Measurements from ENCODE around the gene NAALADL2.
"Not testable (repeated sequence)": the region's sequence is repeated elsewhere in the genome, so short reads cannot be mapped to it uniquely, and the experiment has no call there.

Gene NAALADL2

DNA sequence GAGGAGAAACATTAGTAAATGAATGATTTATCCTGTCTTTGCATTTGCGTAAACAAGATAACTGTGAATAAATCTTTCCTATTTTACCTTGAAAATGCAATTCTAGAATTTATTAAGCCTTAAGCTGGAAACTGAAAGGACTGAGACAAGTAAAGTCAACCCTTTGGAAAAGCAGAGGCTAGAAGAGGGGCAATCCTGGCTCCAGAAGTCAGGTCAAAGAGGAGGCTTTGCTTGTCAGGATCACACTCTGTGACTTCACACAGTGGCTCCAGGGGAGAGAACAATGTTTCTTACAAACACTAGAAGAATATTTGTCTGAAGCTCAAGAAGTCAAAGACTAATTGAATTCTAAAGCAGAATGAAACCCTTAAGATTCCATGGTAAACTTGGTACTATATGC, 530.4 kb downstream of the NAALADL2 start:
- DNase-seq = no peak

GRCh38 chr3:175391601-175392000, 532.5 kb downstream of the NAALADL2 start:
- DNase-seq = no peak

- no peak for DNase-seq
Observed at GRCh38 chr3:175392653-175393052, 533.5 kb downstream of the NAALADL2 start.

DNA sequence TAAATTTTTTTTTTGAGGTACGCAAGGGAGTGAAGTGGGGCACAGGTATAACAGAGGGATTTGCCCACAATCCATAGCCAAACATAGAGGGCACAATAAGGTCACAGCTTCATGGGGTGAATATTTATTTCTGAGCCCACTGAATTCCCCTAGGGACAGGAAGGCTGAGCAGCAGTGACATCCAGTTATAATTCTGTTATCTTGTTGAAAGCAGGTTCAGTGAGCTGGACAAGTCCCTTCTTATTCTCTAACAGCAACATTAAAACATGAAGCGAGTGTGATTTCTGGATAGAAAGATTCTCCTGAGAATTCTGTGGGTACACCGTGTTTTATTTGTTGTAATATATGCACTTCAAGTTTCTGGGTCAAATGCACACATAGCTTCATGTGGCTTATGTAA, 538.2 kb downstream of the NAALADL2 start:
- no peak for DNase-seq

DNA sequence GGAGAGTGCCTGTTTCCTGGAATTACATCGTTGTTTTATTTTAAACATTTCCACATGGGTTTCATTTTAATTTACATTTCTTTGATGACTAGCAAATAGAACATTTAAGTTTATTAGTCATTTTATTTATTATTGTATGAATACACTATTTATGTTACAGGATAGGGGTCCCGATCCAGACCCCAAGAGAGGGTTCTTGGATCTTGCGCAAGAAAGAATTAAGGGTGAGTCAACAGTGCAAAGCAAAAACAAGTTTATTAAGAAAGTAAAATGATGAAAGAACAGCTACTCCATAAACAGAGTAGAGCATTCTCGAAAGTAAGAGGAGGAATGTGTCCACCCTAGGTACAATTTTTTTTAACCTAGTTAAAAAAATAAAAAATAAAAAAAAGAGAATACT, 539.5 kb downstream of the NAALADL2 start:
- no peak for DNase-seq

GRCh38 chr3:175399156-175399840, 540.2 kb downstream of the NAALADL2 start:
- no peak for DNase-seq

DNA sequence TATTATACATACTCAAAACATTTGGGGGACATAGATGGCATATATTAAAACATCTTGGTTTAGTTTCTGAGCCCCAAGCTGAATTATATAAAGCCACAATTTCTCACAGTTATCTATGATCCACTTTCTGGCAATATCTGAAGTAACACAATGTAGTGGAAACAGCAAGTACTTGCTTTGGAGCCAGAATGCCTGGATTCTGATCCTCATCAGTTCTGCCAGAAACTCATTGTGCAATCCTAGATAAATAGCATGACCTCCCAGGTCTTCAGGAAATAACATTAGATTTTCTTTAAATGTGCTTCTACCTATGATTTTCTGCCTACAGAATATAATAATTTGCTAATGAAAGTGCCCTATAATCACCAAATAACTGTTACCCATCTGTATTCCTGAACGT, 544.9 kb downstream of the NAALADL2 start:
- no peak for DNase-seq

DNA sequence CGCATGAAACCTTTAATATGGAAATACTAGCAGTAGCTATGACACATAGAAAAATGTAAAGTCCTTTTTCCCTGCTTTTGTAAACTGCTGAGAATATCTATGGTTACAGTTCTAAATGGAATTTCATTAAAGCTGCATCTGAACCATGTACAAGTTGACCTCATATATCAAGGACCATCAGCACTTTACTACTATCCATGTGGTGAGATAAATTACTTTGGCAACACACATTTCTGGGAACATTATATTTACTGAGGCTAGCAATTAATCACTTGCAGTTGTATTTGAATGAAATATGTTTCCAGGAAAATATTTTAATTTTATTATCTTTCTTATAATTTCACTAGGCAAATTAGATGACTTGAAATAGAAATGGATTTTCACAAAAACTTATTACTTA, 545.5 kb downstream of the NAALADL2 start:
- no peak for DNase-seq

DNA sequence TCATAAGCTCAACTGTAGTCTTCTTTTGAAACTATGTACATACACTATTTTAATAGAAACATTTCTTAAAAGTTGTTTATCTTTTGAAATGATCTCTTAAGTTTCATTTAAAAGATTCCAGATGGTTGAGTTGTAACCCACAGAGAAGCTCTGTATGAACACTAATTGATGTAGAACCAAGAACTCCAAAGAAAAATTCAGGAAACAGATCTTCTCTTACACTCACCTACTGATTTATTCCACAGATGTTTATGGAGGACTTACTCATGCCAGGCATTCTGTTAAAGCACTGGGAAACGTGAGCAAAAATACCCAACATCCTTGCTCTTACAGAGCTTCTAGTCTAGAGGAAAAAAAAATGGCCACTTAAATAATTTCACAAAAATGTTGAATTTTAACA, 551.1 kb downstream of the NAALADL2 start:
- DNase-seq = no peak

- DNase-seq = no peak
Observed at GRCh38 chr3:175411405-175411804, 552.3 kb downstream of the NAALADL2 start.

DNA sequence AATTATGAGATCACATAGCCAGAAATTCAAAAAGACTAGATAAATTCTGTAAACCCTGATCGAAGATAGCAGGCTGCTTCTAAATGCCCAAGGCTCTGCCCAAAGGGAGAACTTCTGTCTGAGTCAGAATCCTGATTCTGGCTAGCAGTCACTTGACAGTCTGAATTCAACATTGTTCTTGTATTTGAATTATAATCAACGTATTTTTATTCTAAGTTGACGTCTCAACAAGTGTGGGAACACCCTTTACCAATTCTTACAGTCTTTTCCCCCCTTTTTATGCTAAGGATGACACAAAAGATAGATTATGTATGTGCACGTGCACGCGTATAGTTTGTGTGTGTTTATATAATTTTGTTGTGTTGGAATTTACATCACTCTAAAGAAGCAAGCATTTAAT, 552.8 kb downstream of the NAALADL2 start:
- no peak for DNase-seq

- DNase-seq = no peak
Observed at GRCh38 chr3:175413926-175414325, 554.8 kb downstream of the NAALADL2 start.

DNA sequence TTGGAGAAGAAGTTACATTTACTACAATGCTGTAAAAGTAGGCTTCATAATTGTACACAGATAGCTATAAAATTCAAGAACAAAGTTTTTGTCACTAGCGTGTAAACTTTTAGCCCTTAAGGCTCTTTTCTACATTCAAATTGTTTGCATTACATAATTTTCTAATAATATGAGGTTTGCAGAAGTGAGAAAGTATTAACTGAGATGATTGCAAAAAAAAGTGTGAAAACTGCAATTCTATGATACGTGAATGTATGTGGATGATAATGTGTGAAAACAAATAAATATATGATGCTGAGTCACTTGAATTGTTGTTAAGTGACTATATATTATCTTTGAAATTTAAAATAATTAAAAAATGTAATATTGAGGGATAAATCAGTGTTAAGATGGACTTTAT, 557.5 kb downstream of the NAALADL2 start:
- DNase-seq = no peak

GRCh38 chr3:175417426-175417825, 558.3 kb downstream of the NAALADL2 start:
- no peak for DNase-seq

- DNase-seq = no peak
Observed at GRCh38 chr3:175421902-175422301, 562.8 kb downstream of the NAALADL2 start.

GRCh38 chr3:175422744-175423143, 563.6 kb downstream of the NAALADL2 start:
- DNase-seq = no peak

GRCh38 chr3:175423848-175424247, 564.7 kb downstream of the NAALADL2 start:
- DNase-seq = not testable (repeated sequence)

DNA sequence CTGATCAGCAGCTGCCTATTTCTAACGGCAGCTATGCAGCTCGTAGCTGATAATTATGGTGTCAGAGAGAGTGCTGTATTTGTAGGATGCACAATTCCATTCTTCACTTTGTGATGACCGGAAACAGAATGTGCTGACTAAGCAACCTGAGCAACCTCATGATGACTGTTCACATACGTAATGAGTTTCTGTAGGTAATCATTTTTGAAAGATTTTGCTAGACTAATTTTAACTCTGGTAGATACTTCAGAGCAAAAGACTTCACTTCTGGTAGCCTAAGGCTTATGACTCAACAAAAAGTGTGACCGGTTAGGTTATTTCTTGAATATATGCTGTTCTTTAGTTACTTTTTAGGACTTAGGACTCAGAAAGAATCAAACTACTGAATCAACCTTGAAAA, 567.7 kb downstream of the NAALADL2 start:
- no peak for DNase-seq

GRCh38 chr3:175428466-175428865, 569.3 kb downstream of the NAALADL2 start:
- DNase-seq = no peak

DNA sequence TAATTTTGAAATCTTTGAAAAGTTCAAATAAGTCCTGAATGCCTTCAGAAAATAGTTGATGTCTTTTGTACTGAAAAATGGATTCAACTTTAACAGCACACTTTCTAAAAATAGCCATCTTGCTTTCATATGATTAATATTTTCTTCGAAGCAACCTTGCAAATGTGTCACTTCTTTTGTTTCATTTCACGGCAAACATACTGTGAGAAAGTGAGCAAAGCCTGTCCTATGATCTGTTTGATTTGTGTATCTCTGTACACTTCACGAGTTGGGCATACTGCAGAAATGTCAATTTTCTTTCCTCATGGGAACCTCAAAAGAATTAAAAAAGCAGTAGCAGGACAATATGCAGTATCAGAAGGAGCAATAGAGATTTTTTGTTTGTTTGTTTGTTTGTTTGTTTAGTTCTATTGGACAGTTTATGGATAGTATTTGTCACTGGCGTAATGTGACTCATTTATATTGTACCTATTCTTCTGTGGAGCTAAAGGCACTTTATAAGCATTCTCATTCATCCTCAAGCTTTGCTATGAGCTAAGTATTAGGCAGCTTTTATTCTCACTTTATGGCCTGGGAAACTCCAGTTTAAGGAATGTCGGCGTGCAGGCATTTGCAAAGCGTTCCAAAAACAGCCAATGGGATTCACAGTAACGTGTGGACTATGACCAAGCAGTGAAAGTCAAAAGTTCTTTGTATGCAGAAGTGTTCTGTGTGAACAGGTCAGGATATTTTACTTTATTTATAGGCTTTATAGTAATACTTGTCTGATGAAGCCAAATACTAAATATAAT, 572.0 kb downstream of the NAALADL2 start:
- DNase-seq = no peak

- no peak for DNase-seq
Observed at GRCh38 chr3:175432376-175433025, 573.4 kb downstream of the NAALADL2 start.

DNA sequence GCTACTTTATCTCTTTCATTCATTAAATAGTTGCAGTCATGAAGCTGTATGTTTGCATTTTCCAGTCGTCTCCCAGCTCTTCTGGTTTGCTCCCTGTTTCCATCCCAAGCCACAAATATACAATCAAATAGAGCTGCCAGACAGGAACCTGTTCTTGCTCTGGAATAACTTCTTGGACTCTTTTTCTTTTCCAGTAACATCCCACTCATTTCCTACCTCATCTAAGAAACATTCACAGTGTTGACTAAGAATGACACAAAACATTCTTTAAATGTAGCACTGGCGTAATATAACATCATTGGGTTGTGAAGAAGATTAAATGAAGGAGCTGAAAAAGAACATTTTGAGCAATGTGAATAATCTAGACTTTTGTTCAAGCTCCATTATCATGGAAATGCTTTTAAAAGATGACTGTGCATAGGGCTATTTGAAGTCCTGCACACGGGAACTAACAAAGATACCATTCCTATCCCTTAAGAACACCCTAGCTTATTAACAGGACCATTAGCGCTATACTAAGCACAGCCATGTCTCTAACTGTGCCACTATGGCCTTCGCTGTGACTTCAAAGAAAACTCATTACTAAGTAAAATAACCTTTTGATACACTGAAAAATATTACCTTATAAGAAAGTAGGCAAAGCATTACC, 574.0 kb downstream of the NAALADL2 start:
- no peak for DNase-seq

DNA sequence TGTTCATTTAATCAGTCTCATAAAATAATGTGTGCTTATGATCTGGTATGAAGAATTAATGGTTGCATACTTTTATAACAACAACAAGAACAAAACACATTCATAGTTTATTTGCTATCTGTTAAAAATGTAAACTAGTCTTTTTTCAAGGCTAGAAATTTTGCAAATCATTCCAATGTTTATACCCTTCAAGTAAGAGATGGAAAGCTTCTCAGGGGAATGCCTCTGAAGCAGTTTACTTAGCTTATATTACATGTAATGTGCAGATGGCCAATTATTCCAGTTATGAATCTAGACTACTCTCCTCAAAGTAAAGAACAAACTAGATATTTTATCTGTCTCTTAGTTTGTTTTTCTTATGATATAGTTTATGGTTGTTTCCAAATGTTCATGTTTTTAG, 575.4 kb downstream of the NAALADL2 start:
- no peak for DNase-seq

- DNase-seq = no peak
Observed at GRCh38 chr3:175443682-175444081, 584.5 kb downstream of the NAALADL2 start.

Measured in CD4-positive, alpha-beta T cell treated with Interleukin-17A for 4 hours (primary cell).